ENCODE results near the gene ZNF292. TPM values are rescaled to one million over a fixed set of nuclear protein-coding genes. Genes with fewer than 3 reads are reported as not detected.
"Not testable (repeated sequence)": the region's sequence is repeated elsewhere in the genome, so short reads cannot be mapped to it uniquely, and the experiment has no call there.

The ZNF292 gene
- total RNA-seq, 2 donors from 2014 or later: 31.5 to 46.8 TPM

DNA sequence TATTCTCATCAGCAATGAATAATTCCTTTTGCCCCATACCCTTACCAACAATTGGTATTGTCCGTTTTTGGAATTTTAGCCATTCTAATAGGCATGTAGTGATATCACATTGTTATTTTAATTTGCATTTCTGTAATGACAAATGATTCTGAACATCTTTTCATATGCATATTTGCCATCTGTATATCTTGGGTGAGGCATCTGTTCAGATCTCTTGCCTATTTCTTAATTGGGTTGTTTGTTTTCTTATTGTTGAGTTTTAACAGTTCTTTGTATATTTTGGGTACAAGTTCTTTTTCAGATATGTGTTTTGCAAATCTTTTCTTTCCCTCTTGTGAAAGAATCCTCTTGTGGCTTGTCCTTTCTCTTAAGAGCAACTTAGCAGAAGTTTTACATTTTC lies 69.6 kb downstream of the ZNF292 start:
- H3K27ac ChIP-seq: no peak overlapping the region
- DNase-seq (ENCODE audit: low spot score): no peak
- no peaks in the 10 kb centered on the region for H3K27me3 ChIP-seq (replicated peaks; ENCODE audit: insufficient read depth)
- no peak for ATAC-seq (ENCODE audit: insufficient number of reproducible peaks, low FRiP score, low read depth)
- peaks cover 12% of the 10 kb centered on the region for H3K36me3 ChIP-seq
- TF ChIP-seq, protein P1, sequence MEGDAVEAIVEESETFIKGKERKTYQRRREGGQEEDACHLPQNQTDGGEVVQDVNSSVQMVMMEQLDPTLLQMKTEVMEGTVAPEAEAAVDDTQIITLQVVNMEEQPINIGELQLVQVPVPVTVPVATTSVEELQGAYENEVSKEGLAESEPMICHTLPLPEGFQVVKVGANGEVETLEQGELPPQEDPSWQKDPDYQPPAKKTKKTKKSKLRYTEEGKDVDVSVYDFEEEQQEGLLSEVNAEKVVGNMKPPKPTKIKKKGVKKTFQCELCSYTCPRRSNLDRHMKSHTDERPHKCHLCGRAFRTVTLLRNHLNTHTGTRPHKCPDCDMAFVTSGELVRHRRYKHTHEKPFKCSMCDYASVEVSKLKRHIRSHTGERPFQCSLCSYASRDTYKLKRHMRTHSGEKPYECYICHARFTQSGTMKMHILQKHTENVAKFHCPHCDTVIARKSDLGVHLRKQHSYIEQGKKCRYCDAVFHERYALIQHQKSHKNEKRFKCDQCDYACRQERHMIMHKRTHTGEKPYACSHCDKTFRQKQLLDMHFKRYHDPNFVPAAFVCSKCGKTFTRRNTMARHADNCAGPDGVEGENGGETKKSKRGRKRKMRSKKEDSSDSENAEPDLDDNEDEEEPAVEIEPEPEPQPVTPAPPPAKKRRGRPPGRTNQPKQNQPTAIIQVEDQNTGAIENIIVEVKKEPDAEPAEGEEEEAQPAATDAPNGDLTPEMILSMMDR (IDR thresholded peaks at IDR 0.05): no peak
- no peaks in the 10 kb centered on the region for H3K9me3 ChIP-seq
- no peak overlapping the region for H3K4me3 ChIP-seq
- H3K4me1 ChIP-seq (ENCODE audit: control insufficient read depth in 1 of 2, low read depth in 2 of 2): no peaks in the 10 kb centered on the region

DNA sequence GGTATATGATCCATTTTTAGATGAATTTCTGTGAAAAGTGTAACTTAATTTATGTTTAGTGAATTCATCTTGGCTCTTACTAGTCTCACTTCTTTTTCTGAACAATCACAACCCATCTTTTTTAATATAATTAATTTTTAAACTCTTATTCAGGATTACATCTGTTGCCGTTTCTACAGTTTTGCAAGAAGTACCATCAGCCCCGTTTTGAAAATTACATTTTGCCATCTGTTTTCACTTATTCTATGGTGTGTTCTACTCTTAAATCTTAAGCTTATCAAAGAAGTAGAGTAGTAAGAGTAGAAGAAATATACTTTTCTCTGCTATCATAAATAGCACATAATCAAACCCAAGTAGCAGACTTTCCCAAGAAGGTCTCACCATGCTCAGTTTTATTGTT lies 70.1 kb downstream of the ZNF292 start:
- no peak overlapping the region for H3K27ac ChIP-seq
- no peak for ATAC-seq (ENCODE audit: insufficient number of reproducible peaks, low FRiP score, low read depth)
- DNase-seq (ENCODE audit: low spot score): no peak
- no peaks in the 10 kb centered on the region for H3K4me1 ChIP-seq (ENCODE audit: control insufficient read depth in 1 of 2, low read depth in 2 of 2)
- H3K9me3 ChIP-seq: no peaks in the 10 kb centered on the region
- H3K4me3 ChIP-seq: no peak overlapping the region
- TF ChIP-seq, protein P1 (IDR thresholded peaks at IDR 0.05): no peak
- no peaks in the 10 kb centered on the region for H3K27me3 ChIP-seq (replicated peaks; ENCODE audit: insufficient read depth)
- peaks cover 12% of the 10 kb centered on the region for H3K36me3 ChIP-seq

DNA sequence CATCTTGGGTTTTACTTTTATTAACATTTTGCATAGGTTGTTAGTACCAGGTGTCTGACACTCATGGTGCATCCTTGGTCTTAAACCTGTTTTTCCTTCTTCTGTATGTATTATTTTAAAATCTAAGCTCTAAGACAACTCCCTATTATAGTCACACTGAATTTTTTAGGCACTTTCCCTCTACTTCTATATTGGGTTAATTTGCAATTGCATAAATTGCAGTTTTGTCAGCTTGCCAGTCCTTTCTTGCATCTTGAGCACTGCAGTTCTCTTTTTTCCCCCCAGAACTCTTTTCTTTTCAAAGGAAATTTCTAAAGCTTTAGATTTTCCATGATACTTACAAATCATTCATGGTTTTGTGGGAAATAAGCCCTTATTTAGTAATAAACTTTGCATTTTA lies 70.6 kb downstream of the ZNF292 start:
- H3K4me3 ChIP-seq: no peak overlapping the region
- no peaks in the 10 kb centered on the region for H3K27me3 ChIP-seq (replicated peaks; ENCODE audit: insufficient read depth)
- H3K4me1 ChIP-seq (ENCODE audit: control insufficient read depth in 1 of 2, low read depth in 2 of 2): no peaks in the 10 kb centered on the region
- DNase-seq (ENCODE audit: low spot score): no peak
- TF ChIP-seq, protein P1 (IDR thresholded peaks at IDR 0.05): no peak
- ATAC-seq (ENCODE audit: insufficient number of reproducible peaks, low FRiP score, low read depth): no peak
- H3K9me3 ChIP-seq: no peaks in the 10 kb centered on the region
- peaks cover 12% of the 10 kb centered on the region for H3K36me3 ChIP-seq
- H3K27ac ChIP-seq: no peak overlapping the region

DNA sequence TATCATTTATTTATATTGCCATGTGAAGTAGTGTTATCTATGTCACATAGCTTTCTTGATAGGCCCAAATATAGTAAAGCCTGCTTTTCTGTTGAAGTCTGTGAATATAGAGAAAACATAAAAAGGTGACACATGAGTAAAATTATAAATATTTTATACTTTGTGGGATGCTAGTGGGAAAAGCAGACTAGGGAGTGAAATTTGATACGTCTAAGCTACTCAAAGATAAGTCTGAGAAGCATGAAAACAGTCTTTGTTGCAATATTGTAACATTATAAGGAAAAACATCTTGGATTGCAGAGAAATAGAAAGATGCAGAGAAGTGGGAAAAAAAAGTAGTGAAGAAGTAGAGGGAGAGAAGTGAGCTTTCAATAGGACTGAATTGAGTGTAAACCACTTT lies 75.4 kb downstream of the ZNF292 start:
- Histone ChIP-seq H3K4me3 (no peak overlapping the region), H3K27ac (no peak overlapping the region), H3K9me3 (no peaks in the 10 kb centered on the region), H3K4me1 (ENCODE audit: control insufficient read depth in 1 of 2, low read depth in 2 of 2) (no peaks in the 10 kb centered on the region), H3K36me3 (no peaks in the 10 kb centered on the region), H3K27me3 (replicated peaks; ENCODE audit: insufficient read depth) (no peaks in the 10 kb centered on the region)
- TF ChIP-seq, protein P1 (IDR thresholded peaks at IDR 0.05): no peak
- DNase-seq (ENCODE audit: low spot score) (no peak), ATAC-seq (ENCODE audit: insufficient number of reproducible peaks, low FRiP score, low read depth) (no peak)

DNA sequence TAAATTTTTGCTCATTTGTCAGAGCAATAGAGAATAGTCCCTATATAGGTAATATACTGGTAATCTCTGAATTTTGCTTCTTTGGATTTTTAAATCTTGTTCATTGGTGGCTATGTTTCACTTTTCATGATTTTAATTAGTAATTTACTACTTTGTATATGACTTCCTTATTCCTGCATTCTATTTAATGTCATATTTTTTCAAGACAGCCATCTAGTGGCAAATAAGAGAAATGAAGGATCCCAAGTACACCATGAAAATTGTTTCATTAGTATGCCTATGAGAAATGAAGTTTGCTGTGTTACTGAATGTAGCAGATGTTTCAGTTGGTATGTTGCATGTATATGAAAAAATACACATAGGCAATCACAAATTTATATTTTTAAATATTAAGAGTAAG lies 82.4 kb downstream of the ZNF292 start:
- no peak for DNase-seq (ENCODE audit: low spot score)
- H3K27ac ChIP-seq: no peak overlapping the region
- no peaks in the 10 kb centered on the region for H3K27me3 ChIP-seq (replicated peaks; ENCODE audit: insufficient read depth)
- H3K9me3 ChIP-seq: no peaks in the 10 kb centered on the region
- H3K36me3 ChIP-seq: peaks cover 3% of the 10 kb centered on the region
- no peak for ATAC-seq (ENCODE audit: insufficient number of reproducible peaks, low FRiP score, low read depth)
- TF ChIP-seq, protein P1 (IDR thresholded peaks at IDR 0.05): peak; percentile 56
- no peaks in the 10 kb centered on the region for H3K4me1 ChIP-seq (ENCODE audit: control insufficient read depth in 1 of 2, low read depth in 2 of 2)
- H3K4me3 ChIP-seq: no peak overlapping the region

DNA sequence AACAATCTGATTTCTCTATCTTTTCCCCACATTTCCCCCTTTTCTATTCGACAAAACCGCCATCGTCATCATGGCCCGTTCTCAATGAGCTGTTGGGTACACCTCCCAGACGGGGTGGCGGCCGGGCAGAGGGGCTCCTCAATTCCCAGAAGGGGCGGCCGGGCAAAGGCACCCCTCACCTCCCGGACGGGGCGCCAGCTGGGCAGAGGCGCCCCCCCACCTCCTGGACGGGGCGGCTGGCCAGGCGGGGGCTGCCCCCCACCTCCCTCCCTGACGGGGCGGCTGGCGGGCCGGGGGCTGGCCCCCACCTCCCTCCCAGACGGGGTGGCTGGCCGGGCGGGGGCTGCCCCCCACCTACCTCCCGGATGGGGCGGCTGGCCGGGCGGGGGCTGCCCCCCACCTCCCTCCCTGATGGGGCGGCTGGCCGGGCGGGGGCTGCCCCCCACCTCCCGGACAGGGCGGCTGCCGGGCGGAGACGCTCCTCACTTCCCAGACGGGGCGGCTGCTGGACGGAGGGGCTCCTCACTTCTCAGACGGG lies 83.8 kb downstream of the ZNF292 start:
- H3K9me3 ChIP-seq; H3K4me1 ChIP-seq (ENCODE audit: control insufficient read depth in 1 of 2, low read depth in 2 of 2); DNase-seq (ENCODE audit: low spot score); H3K27ac ChIP-seq; H3K27me3 ChIP-seq (replicated peaks; ENCODE audit: insufficient read depth); H3K4me3 ChIP-seq; H3K36me3 ChIP-seq; ATAC-seq (ENCODE audit: insufficient number of reproducible peaks, low FRiP score, low read depth): not testable (repeated sequence)

Data from thoracic aorta (tissue), 2 donors.